HL-60/S4 treated with phorbol 12-myristate 13-acetate at 8.2 ng/mL for 4 days and 3 days (cell line): ENCODE measurements around the gene CLCN1.
"Not testable (repeated sequence)": the region's sequence is repeated elsewhere in the genome, so short reads cannot be mapped to it uniquely, and the experiment has no call there.

Experiments
- in situ Hi-C: fragments of 300-500 bp; cut with MboI; formaldehyde crosslinking; loops from 2 replicates; pipeline ENCODE4 v1.15.0; 2022; ENCODE audit warnings: low sequenced_read_pairs

Gene CLCN1

DNA sequence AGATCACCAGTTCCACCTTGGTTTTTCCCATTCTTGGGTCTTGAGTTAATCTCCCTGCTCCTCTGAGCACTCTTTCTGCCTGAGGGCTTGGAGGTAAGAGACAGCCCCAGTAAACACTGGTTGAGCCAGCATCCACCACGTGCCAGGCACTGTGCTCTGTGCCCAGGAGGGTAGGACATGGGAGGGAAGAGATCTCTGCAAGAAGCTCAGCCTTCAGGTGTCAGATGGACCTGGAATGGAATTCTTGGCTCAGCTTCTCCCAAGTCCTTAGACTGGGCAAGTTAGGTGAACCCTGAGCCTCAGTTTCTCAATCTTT, 67.7 kb downstream of the CLCN1 start:
- in situ Hi-C loops, result no loop called here

DNA sequence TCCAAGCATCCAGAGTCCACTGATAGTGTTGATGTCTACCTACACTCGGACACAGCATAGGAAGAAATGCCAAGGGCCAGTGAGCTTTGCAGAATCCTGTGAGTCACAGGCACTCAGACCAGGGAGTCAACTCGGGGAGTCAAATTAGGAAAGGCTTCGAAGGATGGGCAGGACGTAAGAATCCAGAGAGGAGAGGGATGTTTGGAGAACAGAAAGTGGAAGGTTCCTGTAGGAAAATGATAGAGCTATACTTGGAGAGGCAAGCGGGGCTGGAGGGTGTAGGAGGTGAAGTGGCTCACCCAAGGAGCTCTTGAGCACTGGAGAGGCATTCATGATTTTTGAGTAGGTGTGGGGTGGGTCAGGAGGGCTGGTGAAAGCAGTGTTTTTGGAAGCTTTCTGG, 68.2 kb downstream of the CLCN1 start:
- in situ Hi-C loops, result no loop called here

DNA sequence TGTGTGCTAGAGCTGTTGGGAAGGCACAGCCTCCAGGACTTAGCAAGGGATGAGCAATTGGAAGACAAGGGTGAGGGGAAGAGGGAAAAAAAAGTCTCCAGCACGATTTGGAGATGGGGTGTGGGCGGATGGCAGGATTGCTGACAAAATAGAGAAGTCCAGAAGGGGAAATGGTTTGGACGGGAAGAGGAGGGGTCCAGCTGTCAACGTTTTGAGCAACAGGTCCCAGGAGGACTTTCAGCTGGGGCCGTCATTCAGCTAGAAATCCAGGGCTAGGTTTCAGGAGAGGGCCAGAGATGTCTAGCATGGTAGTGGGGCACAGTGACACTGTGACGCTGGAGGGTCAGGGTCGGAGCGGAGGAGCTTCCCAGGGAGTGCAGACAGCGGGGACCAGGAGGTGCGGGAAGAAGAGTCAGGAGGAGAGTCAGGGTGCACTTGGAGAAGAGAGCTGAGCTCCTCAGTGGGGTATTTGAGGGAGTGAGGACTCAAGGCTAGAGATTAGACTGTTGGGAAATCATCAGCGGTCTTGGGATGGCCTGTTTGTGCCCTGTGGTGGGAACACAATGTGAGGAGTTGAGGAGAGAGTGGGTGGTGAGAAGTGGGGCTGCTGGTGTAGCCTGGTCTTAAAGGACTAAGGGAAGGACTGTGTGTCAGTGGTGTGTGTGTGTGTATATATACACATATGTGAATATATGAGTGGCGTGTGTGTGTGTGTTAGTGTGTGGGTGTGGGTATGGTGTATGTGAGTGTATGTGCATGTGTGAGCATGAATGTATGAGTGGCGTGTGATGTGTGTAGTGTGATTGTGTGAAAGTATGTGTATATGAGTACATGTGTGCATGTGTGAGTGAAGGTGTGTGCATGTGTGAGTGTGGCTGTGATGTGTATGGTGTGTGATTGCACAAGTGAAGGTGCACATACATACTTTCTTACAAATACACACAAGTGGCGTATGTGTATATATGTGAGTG, 69.0 kb downstream of the CLCN1 start:
- in situ Hi-C loops, result no loop called here

DNA sequence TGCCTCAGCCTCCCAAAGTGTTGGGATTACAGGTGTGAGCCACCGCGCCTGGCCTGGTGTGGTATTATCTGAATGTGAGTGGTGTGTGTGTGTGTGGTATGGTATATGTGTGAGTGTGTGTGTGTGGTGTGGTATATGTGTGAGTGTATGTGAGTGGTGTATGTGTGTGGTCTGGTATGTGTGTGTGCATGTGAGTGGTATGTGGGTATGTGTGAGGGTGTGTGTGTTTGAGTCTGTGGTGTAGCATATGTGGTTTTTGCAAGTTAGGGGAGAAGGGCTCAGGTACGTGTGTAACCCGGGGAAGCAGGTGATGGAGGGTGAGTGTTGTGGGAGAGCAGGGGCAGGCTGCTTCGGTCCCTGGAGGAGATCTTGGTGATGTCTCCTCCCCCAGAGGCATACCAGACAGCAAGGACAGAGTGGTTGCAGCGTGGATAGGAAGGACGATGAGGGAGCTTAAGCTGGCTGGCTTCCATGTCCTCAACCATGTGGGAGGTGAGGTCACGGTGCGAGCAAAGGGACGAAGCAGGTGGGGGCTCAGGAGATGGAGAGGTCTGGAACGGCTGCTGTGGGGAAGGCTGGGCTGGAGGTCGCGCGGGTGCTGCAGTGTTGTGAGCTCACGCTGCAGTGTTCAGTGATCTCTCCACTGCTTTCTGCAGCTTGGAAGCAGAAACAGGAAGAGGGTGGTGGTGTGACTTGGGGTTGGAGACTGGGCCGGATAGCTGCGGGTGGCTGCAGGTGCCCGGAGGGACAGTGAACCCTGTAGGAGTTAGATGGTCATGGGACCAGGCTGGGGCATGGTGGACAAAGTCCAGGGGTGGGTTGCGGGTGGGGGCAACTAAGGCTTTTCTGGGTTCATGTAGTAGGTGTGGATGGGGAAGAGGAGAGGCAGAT, 70.2 kb downstream of the CLCN1 start:
- in situ Hi-C loops, result no loop called here

DNA sequence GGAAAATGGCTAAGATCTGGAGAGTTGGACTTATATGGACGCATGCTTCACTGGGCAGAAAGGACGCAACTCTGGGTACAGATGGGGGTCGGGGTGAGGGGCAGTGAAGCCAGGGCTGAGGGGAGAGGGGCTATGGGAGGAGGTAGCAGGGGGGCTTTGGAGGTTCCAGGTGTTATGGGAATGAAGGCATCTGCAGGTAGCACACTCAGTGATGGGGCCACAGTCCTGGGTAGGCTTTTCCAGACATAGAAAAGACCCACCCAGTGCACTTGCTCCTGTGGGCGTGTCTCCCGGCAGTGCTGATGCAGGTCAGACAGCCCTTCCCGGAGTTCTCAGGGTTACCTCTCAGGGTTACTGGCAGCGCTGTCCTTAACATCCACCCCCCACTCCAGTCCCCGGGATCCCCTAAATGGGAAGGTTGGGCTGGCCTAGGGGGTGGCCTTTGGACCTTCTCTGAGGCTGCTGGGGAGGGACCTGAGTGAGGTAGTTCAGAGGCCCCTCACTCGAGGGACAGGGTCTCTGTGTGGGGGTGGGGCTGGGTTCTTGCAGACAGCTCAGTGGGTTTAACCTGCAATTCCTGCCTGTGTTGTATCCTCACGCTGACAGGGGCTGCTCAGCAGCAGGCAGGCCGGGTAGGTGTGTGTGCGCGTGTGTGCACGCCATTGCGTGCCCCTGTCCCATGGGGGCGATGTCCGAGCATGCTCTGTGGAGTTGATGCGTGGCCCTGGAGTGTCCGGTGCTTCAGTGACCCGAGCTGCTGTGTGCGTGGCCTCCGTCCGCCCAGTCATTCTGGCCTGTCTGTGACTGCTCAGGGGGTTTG, 71.5 kb downstream of the CLCN1 start:
- in situ Hi-C loops, result no loop called here

DNA sequence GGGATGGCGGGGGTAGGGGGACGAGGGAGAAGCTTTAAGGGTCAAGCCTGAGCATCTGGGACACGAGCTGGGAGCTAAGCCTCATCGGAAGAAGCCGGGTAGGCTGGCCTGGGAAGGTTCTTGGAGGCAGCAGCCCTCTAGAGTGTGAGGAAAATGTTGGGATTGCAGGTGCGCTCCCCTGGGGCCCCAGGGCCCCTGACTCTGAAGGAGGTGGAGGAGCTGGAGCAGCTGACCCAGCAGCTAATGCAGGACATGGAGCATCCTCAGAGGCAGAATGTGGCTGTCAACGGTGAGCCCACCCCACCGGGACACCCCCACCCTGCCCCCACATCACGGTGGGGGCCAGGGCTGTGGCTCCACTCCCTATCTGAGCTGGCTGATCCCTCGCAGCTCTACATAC, 72.1 kb downstream of the CLCN1 start:
- in situ Hi-C loops, result no loop called here

DNA sequence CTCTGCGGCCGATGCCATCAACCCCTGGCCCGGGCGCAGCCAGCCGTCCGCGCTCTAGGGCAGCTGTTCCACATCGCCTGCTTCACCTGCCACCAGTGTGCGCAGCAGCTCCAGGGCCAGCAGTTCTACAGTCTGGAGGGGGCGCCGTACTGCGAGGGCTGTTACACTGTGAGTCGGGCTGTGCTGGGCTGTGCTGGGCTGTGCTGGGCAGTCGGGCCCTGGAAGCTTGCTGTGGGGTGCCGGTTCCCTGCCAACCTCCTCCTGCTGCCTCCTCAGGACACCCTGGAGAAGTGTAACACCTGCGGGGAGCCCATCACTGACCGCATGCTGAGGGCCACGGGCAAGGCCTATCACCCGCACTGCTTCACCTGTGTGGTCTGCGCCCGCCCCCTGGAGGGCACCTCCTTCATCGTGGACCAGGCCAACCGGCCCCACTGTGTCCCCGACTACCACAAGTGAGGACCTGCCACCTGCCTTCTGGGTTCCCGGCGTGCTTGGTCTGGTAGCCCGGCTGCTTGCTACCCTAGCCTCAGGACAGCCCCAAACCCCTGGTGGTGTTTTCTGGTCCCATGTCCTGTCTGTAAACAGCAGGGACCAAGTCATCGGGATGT, 72.7 kb downstream of the CLCN1 start:
- in situ Hi-C loops, result no loop called here

DNA sequence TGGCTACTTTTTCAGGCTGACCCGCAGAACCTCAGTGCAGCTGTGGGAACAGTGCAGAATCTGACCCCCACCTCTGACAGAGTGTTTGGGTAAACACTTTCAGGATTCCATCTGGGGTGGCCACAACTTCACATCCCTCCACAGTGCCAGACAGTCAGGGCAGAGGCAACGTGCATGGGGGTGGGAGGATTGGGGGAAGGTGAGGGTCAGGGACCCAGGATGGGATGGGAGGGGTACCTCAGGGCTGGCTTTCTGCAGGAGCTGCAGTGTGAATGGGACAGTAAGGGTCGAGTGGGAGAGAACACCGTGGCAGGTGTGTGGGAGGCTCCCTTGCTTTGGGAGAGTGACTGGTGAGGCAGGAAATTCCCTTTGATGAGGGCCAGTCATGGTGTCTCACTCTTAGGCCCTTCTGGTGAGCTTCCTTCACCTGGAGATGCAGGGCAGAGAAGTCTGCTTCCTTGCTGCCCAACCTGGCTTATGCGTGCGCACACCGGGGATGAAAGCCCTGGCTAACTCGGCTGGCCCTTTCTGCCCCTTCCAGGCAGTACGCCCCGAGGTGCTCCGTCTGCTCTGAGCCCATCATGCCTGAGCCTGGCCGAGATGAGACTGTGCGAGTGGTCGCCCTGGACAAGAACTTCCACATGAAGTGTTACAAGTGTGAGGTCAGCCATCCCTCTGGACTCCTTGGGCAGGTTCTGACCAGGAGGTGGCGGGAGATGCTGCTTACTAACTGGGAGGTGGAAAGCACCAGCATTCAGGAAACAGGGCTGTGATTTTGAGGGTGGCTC, 73.6 kb downstream of the CLCN1 start:
- in situ Hi-C loops, result no loop called here

DNA sequence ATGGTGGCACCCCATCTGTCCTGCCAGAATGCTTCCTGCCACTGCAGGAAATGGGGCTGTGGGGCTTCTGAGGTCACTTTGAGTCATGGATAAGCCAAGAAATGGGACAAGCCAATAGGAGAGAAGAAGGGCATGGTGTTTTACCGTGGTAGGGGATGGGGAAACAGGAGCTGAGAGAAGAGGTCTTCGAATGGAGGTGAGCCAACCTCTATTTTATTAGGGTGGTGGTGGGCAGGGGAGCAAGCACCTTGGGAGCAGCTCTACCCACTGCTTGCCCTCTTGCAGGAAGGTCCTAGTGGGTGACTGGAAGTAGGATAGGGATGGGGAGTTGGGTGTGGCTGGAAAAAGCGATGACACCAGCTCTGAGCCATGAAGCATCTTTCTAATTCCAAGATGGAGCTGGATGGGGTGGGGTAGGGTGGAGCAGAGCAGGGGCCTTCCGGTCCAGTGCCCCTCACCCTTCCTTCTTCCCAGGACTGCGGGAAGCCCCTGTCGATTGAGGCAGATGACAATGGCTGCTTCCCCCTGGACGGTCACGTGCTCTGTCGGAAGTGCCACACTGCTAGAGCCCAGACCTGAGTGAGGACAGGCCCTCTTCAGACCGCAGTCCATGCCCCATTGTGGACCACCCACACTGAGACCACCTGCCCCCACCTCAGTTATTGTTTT, 74.3 kb downstream of the CLCN1 start:
- in situ Hi-C loops, result no loop called here

DNA sequence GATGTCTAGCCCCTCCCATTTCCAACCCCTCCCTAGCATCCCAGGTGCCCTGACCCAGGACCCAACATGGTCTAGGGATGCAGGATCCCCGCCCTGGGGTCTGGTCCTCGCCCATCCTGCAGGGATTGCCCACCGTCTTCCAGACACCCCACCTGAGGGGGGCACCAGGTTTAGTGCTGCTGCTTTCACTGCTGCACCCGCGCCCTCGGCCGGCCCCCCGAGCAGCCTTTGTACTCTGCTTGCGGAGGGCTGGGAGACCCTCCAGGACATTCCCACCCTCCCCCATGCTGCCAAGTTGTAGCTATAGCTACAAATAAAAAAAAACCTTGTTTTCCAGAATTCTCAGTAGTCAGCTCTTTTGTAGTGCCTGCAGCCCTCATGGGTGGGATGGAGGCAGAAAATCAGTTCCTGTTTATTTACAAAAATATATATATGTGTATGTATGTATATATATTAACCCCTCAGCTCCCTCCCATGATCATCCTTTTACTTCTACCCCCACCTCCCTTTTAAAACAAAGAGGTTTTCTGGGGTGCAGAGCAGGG, 74.9 kb downstream of the CLCN1 start:
- in situ Hi-C loops, result no loop called here

DNA sequence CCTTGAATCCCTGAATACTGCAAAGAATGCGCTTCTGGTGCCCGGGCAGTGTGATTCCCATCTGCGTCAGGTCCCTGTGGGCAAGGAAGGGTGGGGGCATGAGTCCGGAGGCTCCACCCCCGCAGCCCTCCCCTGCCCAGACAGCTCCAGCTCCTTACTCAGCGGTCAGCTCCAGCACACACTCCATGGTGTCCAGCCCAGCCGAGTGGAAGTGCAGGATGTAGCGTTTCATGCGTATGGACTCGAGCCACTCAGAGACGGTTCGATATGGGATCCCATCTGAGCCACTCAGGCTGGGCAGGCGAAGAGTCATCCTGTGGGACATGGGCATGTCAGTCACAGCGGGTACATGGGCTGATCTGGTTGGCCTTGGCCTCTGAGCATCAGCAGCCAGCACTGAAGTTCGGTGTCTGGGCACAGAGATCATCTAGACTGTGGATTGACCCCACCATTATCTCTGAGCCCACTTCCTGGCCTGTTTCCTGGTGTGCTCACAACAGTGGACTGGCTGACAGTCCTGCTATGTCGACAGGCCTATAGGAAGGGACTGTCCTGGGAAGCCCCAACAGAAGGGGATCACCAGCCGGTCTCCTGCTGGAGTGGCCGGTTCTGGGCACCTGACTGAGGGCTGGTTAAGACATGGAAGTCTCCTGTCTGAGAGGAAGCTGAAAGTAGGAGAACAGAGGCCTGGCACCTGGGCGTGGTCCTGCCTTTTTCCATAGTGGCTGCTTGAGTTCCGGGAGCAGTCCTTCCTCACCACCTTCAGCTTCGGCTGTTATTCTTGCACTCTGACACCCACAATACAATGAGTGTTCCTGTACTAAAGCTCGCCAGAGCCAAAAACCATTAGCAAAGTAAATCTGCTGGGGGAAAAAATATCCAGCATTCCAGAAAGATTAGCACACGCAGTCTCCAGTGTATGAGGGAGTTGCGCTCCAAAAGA, 75.8 kb downstream of the CLCN1 start:
- in situ Hi-C loops, result no loop called here

DNA sequence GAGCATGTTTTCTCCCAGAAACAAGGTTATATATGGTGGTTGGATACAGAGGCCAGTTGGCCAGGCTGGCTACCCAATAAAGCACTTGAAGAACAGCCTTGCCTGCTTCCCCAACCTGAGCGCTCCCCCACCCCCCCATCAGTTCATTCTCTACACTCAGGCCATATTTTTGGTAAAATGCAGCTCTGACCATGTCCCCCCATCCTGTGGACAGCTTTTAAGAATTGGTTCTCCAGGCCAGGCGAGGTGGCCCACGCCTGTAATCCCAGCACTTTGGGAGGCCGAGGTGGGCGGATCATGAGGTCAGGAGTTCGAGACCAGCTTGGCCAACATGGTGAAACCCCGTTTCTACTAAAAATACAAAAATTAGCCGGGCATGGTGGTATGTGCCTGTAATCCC, 76.5 kb downstream of the CLCN1 start:
- in situ Hi-C loops, result not testable (repeated sequence)

DNA sequence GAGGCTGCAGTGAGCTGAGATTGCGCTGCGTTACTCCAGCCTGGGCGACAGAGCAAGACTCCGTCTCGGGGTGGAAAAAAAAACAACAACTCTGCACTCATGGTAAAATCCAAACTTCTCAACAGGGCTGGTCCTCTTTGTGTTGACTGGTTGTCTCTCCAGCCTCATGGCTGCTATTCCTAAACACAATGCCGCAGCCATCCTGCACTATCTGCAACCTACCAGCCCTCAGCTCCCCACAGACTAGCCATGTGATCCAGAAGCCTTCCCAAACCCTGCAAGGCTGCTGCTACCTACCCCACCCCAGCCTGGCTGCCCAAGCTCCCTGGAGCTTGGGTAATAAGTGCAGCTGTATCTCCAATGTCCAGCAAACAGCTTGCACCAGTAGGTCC, 77.0 kb downstream of the CLCN1 start:
- in situ Hi-C loops, result no loop called here

DNA sequence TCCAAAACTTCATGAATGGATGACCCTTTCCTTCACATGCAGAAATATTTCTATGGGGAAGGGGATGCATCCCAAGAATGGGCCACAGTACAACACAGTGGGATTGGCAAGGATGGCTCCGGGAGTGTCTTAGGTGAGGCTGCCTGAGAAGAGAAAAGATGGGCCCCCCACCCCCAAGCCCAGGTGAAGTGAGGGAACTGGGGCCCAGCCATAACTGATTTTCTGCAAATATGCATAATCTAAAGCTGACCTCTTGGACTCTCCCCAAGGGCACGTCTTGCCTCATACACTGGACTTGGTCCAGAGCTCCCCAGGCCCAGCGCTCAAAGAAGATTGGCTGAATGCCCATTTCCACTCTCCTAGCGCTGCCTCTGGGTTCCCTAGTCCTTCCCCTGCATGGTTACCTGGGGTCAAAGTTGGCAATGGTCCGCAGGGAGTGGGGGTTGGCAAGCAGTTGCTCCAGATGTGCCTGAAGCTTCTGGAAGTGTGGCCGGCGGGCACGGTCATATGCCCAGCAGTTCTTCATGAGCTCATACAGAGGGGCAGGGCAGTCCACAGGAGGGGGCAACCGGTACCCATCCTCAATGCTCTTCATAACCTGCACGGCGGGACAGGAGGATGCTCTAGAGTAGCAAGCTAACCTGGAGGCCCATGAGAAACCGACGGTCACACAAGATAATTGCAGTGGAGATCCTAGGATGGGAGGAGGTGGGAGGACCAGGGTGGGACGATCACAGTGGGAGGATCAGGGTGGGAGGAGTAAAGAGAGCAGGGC, 77.5 kb downstream of the CLCN1 start:
- in situ Hi-C loops, result no loop called here

DNA sequence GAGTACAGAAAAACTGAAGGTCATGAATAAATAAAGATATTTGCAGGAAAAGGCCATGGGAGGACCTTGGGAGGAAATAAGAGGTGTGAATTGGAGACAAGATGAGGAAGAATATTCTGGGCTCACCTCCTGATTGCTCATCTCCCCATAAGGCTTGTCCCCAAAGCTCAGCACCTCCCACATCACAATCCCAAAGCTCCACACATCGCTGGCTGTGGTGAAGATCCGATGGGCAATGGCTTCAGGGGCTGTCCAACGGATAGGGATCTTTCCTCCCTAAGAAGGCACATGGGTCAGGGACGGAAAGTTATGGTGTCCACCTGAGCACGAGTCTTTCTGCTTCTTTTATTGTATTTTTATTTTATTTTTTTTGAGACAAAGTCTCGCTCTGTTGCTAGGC, 78.2 kb downstream of the CLCN1 start:
- in situ Hi-C loops, result no loop called here

DNA sequence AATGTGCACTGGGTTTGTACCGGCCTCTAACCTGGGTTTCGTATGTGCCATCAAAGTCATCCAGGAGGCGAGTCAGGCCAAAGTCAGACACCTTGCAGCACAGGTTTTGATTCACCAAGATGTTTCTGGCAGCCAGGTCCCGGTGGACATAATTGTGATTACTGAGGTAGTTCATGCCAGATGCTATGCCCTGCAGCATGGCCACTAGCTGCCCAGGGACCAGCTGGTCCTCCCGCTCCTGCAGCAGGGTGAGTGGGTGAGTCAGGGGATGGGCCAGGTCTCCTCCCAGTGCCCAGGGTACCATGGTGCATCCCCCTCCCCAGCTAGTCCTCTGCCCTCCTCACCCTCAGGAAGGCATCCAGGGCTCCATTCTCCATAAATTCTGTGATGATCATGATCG, 78.9 kb downstream of the CLCN1 start:
- in situ Hi-C loops, result no loop called here
